ENCODE data around the gene TRMT1. TPM values are rescaled to one million over a fixed set of nuclear protein-coding genes. Genes with fewer than 3 reads are reported as not detected.

TRMT1 gene
- total RNA-seq, 1 donor from 2014 or later, result 58.2 TPM

DNA sequence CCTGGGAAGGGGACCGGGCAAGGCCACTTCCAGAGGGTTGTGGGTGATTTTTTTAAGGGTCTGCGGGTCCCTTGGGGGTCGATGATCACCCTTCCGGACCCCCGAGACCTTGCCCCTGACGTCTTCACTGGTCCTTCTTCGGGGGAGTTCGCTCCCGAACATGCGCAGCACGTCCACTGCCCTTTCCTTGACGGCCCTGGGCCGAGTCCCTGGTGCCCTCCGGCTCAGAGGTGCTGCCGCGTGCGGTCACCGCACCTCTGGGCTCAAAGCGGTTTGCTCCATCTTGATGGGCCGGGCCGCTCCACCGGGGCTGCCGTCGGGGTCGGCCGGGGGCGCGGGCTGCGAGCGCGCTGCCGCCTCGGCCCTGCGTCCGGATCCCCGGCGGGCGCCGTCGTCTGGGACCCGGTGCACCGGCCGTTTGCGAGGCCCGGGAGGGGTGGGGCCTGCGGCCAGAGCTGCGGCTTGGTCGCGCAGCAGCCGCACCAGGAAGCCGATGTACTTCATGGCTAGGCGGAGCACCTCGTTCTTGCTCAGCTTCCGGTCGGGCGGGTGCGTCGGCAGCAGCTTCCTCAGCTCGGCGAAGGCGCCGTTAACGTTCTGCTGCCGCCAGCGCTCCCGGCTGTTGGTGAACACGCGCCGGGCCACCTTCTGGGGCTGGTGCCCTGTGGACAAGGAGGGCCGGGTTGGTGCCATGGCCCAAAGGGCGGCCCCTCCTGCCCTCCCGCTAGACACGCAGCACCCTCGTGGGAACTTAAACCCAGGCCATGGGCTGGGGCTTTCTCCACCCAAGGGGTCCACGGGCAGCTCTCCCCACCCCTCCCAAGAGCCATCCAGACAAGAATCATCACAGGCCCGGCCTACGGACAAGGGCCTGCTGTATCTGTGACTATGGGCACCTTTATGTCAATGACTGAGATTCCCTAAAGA lies 17.2 kb downstream of the TRMT1 start:
- Mint-ChIP-seq H3K36me3 (ENCODE audit: low read depth) (peaks cover 4% of the 10 kb centered on the region), H3K27me3 (ENCODE audit: low read depth) (peaks cover 82% of the 10 kb centered on the region), H3K9me3 (no peaks in the 10 kb centered on the region), H3K4me1 (peaks cover 22% of the 10 kb centered on the region), H3K27ac (ENCODE audit: unreplicated experiment) (no peak overlapping the region), H3K4me3 (peak overlapping the region; percentile 10)
- TF ChIP-seq, protein P1, sequence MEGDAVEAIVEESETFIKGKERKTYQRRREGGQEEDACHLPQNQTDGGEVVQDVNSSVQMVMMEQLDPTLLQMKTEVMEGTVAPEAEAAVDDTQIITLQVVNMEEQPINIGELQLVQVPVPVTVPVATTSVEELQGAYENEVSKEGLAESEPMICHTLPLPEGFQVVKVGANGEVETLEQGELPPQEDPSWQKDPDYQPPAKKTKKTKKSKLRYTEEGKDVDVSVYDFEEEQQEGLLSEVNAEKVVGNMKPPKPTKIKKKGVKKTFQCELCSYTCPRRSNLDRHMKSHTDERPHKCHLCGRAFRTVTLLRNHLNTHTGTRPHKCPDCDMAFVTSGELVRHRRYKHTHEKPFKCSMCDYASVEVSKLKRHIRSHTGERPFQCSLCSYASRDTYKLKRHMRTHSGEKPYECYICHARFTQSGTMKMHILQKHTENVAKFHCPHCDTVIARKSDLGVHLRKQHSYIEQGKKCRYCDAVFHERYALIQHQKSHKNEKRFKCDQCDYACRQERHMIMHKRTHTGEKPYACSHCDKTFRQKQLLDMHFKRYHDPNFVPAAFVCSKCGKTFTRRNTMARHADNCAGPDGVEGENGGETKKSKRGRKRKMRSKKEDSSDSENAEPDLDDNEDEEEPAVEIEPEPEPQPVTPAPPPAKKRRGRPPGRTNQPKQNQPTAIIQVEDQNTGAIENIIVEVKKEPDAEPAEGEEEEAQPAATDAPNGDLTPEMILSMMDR (conservative IDR thresholded peaks at IDR 0.05), result no peak
- DNase-seq (ENCODE audit: low read depth, low spot score), result no peak

DNA sequence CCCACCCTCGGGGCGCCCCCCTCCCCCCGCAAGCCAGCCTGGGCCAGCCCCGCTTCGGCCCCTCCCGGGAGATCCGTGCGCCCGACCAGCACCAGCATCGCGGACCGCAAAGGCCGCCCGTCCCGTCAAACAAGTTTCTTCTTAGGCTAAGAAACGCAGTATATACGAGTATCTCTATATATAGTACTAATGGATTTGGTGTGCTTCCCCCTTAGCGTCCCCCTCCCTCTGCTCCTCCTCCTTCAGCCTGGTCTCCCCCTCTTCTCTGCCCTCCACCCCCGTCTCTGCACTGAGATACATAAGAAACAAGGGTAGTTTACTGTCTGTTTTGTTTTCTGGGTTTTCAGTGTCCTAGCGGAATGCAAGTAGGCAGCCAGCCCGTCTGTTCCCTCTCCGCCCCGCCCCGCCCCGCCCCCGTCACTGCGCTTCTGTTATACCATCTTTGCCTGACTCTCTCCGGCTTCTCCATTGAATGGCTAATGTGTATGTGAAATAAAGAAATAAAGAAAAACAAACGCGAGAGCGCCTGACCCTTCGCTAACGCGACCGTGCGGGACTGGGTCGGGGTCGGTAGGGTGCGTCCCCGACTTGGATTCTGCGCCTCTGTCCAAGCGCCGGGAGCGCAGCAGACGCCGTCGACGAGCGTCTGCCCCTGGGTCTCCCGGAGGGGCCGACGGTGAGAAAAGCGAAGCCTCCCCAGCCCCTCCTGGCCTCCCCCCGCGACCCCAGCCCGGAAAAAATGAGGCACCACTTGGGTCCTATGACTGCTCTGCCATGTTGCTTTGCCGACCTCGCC lies 18.1 kb downstream of the TRMT1 start:
- Mint-ChIP-seq H3K27ac (ENCODE audit: unreplicated experiment) (no peak overlapping the region), H3K36me3 (ENCODE audit: low read depth) (peaks cover 4% of the 10 kb centered on the region), H3K9me3 (no peaks in the 10 kb centered on the region), H3K4me3 (peak overlapping the region; percentile 27), H3K27me3 (ENCODE audit: low read depth) (peaks cover 91% of the 10 kb centered on the region), H3K4me1 (peaks cover 22% of the 10 kb centered on the region)
- no peak for DNase-seq (ENCODE audit: low read depth, low spot score)
- TF ChIP-seq, protein P1 (conservative IDR thresholded peaks at IDR 0.05), result no peak

DNA sequence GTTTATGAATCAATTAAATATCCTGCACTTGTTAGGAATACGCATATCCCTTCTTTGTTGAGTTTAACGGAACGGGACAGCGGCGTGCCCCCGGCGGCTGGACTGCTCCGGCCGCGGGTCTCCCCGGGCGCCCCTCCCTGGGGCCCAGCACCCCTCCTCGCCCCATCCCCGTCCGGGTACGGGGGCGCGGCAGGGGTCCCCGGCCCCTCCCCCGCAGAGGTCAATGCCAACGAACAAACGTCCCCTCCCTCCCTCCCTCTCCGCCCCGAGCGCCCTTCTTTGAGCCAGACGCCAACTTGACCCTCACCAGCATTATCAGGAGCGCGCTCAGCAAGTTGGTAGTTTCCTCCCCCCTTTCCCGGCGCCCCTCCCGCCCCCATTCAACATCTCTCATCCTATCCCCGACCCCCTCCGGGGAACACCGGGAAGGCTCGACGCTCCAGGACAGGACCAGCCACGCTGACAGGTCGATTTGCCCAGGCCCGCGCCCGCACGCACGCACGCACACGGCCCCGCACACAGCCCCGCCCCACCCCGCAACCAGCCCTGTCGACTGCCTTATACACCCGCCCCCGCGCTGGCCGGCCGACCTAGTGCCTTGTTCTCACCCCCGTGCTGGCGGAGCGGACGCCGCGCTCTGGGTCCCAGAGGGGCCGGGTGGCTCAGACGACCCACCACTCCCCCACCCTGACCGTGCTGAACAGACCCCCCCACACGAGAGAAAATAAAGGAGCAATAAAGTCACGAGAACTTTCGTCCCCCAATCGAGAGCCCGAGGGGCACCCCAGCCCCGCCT lies 18.9 kb downstream of the TRMT1 start:
- H3K27me3 Mint-ChIP-seq (ENCODE audit: low read depth), result peaks cover 94% of the 10 kb centered on the region
- no peaks in the 10 kb centered on the region for H3K9me3 Mint-ChIP-seq
- H3K27ac Mint-ChIP-seq (ENCODE audit: unreplicated experiment), result no peak overlapping the region
- H3K36me3 Mint-ChIP-seq (ENCODE audit: low read depth), result peaks cover 4% of the 10 kb centered on the region
- no peak overlapping the region for H3K4me3 Mint-ChIP-seq
- peaks cover 22% of the 10 kb centered on the region for H3K4me1 Mint-ChIP-seq
- TF ChIP-seq, protein P1 (conservative IDR thresholded peaks at IDR 0.05), result no peak
- no peak for DNase-seq (ENCODE audit: low read depth, low spot score)

DNA sequence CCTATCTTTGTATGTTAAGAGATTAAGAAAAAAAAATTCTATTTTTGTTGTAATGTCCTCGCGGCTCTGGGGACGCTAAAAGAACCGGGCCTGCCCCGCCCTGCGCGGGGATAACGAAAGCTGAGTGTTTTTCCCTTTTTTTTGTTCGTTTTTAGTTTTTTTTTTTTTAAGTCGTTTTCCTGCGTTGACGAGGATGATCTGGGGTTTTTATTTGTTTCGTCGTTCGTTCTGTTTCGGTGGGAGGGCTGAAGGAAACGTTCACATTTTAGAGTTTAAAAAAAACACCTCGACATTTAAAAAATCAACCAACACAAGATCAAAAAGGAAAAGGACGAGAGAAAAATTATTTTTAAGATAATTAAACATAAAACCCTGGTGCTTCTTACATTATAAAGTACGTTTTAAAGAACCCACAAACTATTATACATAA lies 19.5 kb downstream of the TRMT1 start:
- TF ChIP-seq, protein P1 (conservative IDR thresholded peaks at IDR 0.05), result no peak
- no peak overlapping the region for H3K27ac Mint-ChIP-seq (ENCODE audit: unreplicated experiment)
- no peak for DNase-seq (ENCODE audit: low read depth, low spot score)
- no peaks in the 10 kb centered on the region for H3K9me3 Mint-ChIP-seq
- H3K36me3 Mint-ChIP-seq (ENCODE audit: low read depth), result peaks cover 4% of the 10 kb centered on the region
- H3K27me3 Mint-ChIP-seq (ENCODE audit: low read depth), result peaks cover 92% of the 10 kb centered on the region
- H3K4me1 Mint-ChIP-seq, result peaks cover 25% of the 10 kb centered on the region
- H3K4me3 Mint-ChIP-seq, result no peak overlapping the region

Measured in neural crest cell (in vitro differentiated cells).